Hepatocyte (in vitro differentiated cells): ENCODE results near the gene TSPAN9. TPM values are rescaled to one million over a fixed set of nuclear protein-coding genes. Genes with fewer than 3 reads are reported as not detected.

Experiments used
- DNase-seq: peaks from one replicate; pipeline ENCODE4 v3.0.0-alpha.2; 2016; ENCODE audit warnings: low spot score
- H2AFZ ChIP-seq: fragments of 200-600 bp; sonication (generic); 2 replicates; pipeline ENCODE4 v1.6.0; 2016; ENCODE audit warnings: antibody characterized with exemption, mild to moderate bottlenecking
- H3K27ac ChIP-seq: fragments of 200-600 bp; sonication (generic); 2 replicates; pipeline ENCODE4 v1.5.1; 2016; ENCODE audit warnings: mild to moderate bottlenecking
- H3K27me3 ChIP-seq: fragments of 200-600 bp; sonication (generic); 2 replicates; pipeline ENCODE4 v1.6.1; 2016
- H3K36me3 ChIP-seq: fragments of 200-600 bp; sonication (generic); replicated peaks from 2 replicates; pipeline ENCODE4 v1.5.1; 2016; ENCODE audit warnings: low read depth; ENCODE audit not compliant: insufficient read depth
- H3K4me1 ChIP-seq: fragments of 200-600 bp; sonication (generic); 2 replicates; pipeline ENCODE4 v1.5.1; 2016; ENCODE audit warnings: mild to moderate bottlenecking, moderate library complexity; ENCODE audit not compliant: insufficient read depth
- H3K4me2 ChIP-seq: fragments of 200-600 bp; sonication (generic); 2 replicates; pipeline ENCODE4 v1.6.0; 2016
- H3K4me3 ChIP-seq: fragments of 200-600 bp; sonication (generic); 2 replicates; pipeline ENCODE4 v1.5.1; 2016; ENCODE audit warnings: mild to moderate bottlenecking
- H3K79me2 ChIP-seq: fragments of 200-600 bp; sonication (generic); 2 replicates; pipeline ENCODE4 v1.6.0; 2017; ENCODE audit warnings: mild to moderate bottlenecking
- H3K9me2 ChIP-seq: fragments of 200-600 bp; sonication (generic); replicated peaks from 2 replicates; pipeline ENCODE4 v1.6.0; 2017; ENCODE audit warnings: mild to moderate bottlenecking; ENCODE audit not compliant: insufficient read depth
- H3K9me3 ChIP-seq: fragments of 200-600 bp; sonication (generic); 2 replicates; pipeline ENCODE4 v1.5.1; 2016; ENCODE audit warnings: low read depth, mild to moderate bottlenecking
- H4K20me1 ChIP-seq: fragments of 200-600 bp; sonication (generic); 2 replicates; pipeline ENCODE4 v1.6.0; 2016; ENCODE audit warnings: mild to moderate bottlenecking; ENCODE audit not compliant: insufficient read depth, poor library complexity, severe bottlenecking
- CTCF ChIP-seq: fragments of 200-600 bp; sonication (generic); IDR thresholded peaks from 2 replicates; pipeline ENCODE4 v1.5.1; 2016; ENCODE audit warnings: antibody characterized with exemption, mild to moderate bottlenecking; ENCODE audit not compliant: poor library complexity
- EZH2 ChIP-seq: fragments of 200-600 bp; sonication (generic); IDR thresholded peaks from 2 replicates; pipeline ENCODE4 v1.6.1; 2016; ENCODE audit warnings: antibody characterized with exemption, mild to moderate bottlenecking, borderline replicate concordance
- EZH2phosphoT487 ChIP-seq: fragments of 200-600 bp; sonication (generic); IDR thresholded peaks from one replicate; pipeline ENCODE4 v1.6.1; 2018; ENCODE audit warnings: antibody characterized with exemption, mild to moderate bottlenecking, low read depth, moderate library complexity; ENCODE audit not compliant: unreplicated experiment, severe bottlenecking
- WGBS: methylation state at CpG from one replicate; pipeline ENCODE4 v1.1.6; 2016; ENCODE audit warnings: low lambda C conversion rate; ENCODE audit errors: missing lambda C conversion rate; 5-methylcytosine and 5-hydroxymethylcytosine counted together
- polyA plus RNA-seq: library from polyadenylated mRNA; unstranded; fragments of >200 nt; fragmentation: Nextera tagmentation; extraction: Ambion mirVana; gene quantifications from 2 replicates; pipeline ENCODE4 v1.2.1, GENCODE V29; 2016
- total RNA-seq: library from RNA; depleted of rRNA; stranded (reverse); fragments of >200 nt; gene quantifications from 2 replicates; pipeline ENCODE4 v1.2.3, GENCODE V29; 2014

Gene TSPAN9
- total and polyA plus RNA-seq, 2 experiments from 2014 or later, result 16.6 to 38.6 TPM

GRCh38 chr12:3032161-3032560 is 45.0 kb upstream of the TSPAN9 start:
- TF ChIP-seq CTCF (no peak), EZH2 (no peak), EZH2phosphoT487 (no peak)
- H2AFZ ChIP-seq, result no peak overlapping the region
- H3K36me3 ChIP-seq, result no peaks in the 10 kb centered on the region
- no peaks in the 10 kb centered on the region for H3K4me1 ChIP-seq
- no peaks in the 10 kb centered on the region for H4K20me1 ChIP-seq
- DNase-seq, result no peak
- H3K27me3 ChIP-seq, result no peaks in the 10 kb centered on the region
- no peak overlapping the region for H3K4me2 ChIP-seq
- H3K79me2 ChIP-seq, result no peaks in the 10 kb centered on the region
- H3K9me3 ChIP-seq, result no peaks in the 10 kb centered on the region
- WGBS, result 99% methylated on average over 12 of the region's 12 CpGs
- H3K27ac ChIP-seq, result no peak overlapping the region
- H3K9me2 ChIP-seq, result no peaks in the 10 kb centered on the region
- no peak overlapping the region for H3K4me3 ChIP-seq

- Histone ChIP-seq H3K9me2 (no peaks in the 10 kb centered on the region), H3K79me2 (no peaks in the 10 kb centered on the region), H3K36me3 (no peaks in the 10 kb centered on the region), H3K4me1 (no peaks in the 10 kb centered on the region), H4K20me1 (no peaks in the 10 kb centered on the region), H3K27ac (no peak overlapping the region), H2AFZ (no peak overlapping the region), H3K9me3 (no peaks in the 10 kb centered on the region), H3K4me3 (no peak overlapping the region), H3K4me2 (no peak overlapping the region), H3K27me3 (no peaks in the 10 kb centered on the region)
- 87% methylated on average over 25 of the region's 27 CpGs for WGBS
- TF ChIP-seq CTCF (no peak), EZH2phosphoT487 (no peak), EZH2 (no peak)
- no peak for DNase-seq
These were observed 44.2 kb upstream of the TSPAN9 start for GRCh38 chr12:3032770-3033538.

- TF ChIP-seq EZH2phosphoT487, result no peak
These were observed 43.7 kb upstream of the TSPAN9 start for GRCh38 chr12:3033539-3033867.

GRCh38 chr12:3034067-3034750 is 43.0 kb upstream of the TSPAN9 start:
- 49% methylated on average over 10 of the region's 10 CpGs for WGBS
- Histone ChIP-seq H3K79me2 (no peaks in the 10 kb centered on the region), H3K4me3 (no peak overlapping the region), H3K36me3 (no peaks in the 10 kb centered on the region), H3K9me2 (no peaks in the 10 kb centered on the region), H3K9me3 (no peaks in the 10 kb centered on the region), H4K20me1 (no peaks in the 10 kb centered on the region), H3K27me3 (no peaks in the 10 kb centered on the region), H3K4me2 (no peak overlapping the region), H2AFZ (no peak overlapping the region), H3K4me1 (no peaks in the 10 kb centered on the region), H3K27ac (no peak overlapping the region)
- peak; percentile 84 for DNase-seq
- TF ChIP-seq EZH2phosphoT487 (no peak), CTCF (peak; percentile 69), EZH2 (no peak)

More at GRCh38 chr12:3033539-3033867, 43.7 kb upstream of the TSPAN9 start:
- H2AFZ ChIP-seq, result no peak overlapping the region
- no peak overlapping the region for H3K27ac ChIP-seq
- H3K9me3 ChIP-seq, result no peaks in the 10 kb centered on the region
- no peaks in the 10 kb centered on the region for H4K20me1 ChIP-seq
- no peaks in the 10 kb centered on the region for H3K79me2 ChIP-seq
- no peaks in the 10 kb centered on the region for H3K27me3 ChIP-seq
- no peak overlapping the region for H3K4me2 ChIP-seq
- 73% methylated on average over 8 of the region's 8 CpGs for WGBS
- H3K36me3 ChIP-seq, result no peaks in the 10 kb centered on the region
- no peaks in the 10 kb centered on the region for H3K9me2 ChIP-seq
- H3K4me3 ChIP-seq, result no peak overlapping the region
- DNase-seq, result no peak
- H3K4me1 ChIP-seq, result no peaks in the 10 kb centered on the region
